ENCODE results near the gene PARD3B.

PARD3B gene

DNA sequence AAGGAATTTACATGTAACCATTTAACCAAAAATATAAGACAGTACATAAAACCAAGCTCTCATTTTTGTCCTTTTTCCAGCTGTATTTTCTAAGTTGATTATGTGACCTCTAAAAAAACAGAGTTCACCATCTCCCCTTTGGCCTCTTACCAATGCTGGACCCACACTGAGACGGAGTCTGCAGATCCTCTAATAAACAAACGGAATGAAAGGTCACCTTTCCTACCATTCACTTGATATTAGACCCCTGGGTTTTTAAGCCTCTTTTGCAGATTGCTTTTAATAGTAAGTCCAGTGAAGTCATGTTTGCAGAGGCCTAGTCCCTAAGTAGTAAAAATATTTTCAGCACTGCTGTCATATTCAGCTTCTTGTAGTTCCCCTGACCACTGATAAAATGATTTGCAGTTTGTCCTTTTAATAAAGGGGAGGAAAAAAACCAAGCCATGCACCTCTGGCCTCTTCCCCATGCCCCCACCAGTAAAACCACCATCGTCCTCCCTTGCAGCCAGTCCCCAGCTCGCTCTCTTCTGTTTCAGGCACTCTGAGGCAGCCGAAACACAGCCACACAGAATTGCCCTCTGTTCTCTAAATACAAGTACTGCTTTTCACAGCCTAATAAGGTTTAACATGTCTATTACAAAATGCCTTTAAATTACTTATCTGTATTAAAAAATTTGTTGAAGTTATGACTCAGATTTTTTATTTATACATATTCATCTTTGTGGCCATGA is 427.5 kb downstream of the PARD3B start:
- DNase-seq: peak; percentile 50

DNA sequence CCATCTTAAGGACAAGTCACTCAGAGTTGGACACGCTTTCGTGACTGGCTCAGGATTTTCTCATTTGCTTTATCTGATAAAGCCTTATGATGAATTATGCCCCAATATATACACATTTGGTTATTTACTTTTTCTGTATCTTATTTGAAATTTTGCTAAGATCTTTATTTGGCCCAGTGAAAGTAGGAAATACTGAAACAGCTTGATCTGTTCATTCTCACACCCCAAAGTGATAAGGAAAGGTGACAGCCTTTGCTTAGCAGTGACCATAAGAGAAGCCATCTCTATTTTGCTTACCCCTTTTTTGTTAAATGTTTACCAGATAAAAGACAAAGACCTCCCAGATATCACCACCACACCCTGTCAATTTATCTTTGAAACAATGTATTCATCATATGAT is 428.3 kb downstream of the PARD3B start:
- DNase-seq: no peak

DNA sequence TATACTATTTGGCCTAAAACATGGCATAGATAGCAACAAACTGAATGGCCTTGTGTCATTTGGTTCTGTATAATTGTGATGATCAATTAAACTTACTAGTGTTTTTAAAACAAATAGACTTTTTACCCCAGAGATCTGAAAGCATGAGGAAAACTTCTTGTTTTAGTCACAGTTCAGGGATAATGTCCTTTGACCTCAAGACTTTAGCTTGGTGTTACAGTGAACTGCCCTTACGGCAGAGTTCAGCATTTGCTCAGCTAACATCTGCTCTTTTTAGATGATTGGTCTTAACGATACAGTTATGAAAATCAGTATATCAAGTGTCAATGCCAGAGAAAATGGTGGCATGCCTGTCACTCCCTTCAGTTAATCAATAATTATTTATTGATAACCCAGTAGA is 429.2 kb downstream of the PARD3B start:
- DNase-seq: no peak

DNA sequence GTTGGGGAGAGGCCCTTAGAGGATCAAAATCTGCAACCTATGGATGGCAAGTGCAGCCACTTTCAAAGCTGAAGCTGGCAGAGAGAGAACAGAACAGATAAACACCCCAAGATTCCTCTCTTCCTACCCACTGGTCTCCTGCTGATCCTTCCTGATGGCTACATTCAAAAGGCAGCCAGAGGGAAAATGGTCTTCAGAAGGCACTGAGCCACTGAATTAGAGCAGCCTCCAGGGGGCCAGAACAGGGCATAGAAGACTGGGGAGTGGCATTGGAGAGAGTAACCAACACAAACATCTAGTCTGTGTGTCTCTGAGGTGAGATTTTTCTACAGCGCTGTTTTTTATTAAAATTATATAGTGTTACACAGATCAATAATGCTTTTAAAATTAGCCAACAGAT is 432.6 kb downstream of the PARD3B start:
- DNase-seq: no peak

DNA sequence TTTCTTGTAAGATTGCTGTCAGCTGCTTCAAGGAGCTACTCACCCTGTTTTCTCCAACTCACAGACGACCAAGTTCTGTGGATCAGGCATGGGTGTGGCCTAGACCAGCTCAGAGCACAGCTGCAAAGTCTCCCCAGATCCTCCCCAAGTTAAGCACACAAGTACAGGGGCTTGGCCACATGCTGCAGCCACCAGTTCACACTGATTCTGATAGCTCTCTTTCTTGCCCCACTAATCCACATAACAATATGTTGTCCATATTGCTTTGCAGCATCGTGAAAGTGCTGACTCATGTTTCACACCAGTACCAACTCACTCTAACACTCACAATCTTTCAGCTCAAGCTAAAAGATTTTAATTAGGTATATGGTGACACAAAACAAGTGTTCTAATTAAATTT is 437.0 kb downstream of the PARD3B start:
- peak; percentile 73 for DNase-seq

DNA sequence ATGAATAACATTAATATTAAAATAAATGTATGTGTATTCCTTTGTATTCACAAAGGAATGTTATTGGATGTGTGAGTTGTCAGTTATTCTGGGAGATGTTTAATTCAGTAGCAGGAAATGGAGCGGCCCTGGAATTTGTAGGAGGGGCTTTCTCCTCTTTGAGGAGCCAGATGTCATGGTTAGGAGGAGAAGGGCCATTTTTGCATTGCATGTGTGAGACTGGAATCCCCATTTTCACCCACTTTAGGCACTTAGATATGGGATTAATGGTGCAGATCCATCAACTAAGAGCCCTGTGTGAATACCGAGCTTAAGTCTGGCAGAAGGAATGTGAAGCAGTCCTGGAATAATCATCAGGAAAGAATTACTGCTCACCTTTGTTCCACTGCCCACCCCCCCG is 439.2 kb downstream of the PARD3B start:
- DNase-seq: no peak

DNA sequence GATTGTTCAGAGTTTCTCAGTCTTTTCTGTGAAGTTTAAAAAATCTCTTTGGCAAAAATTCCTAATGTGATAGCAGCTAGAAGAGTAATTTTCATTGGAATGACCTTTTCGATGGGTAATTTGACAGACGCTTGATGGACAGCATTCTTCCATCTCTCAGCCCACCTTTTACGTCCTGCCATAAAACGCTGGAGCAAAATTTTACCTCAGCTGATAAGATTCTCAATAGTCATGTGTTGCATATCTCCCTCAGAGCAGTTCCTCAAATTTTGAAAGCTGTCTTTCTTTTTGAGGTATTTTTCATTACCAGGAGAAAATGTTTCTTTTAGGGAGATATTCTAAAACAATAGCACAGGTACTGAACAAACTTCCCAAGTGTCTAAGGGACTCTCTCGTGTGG is 441.4 kb downstream of the PARD3B start:
- no peak for DNase-seq

DNA sequence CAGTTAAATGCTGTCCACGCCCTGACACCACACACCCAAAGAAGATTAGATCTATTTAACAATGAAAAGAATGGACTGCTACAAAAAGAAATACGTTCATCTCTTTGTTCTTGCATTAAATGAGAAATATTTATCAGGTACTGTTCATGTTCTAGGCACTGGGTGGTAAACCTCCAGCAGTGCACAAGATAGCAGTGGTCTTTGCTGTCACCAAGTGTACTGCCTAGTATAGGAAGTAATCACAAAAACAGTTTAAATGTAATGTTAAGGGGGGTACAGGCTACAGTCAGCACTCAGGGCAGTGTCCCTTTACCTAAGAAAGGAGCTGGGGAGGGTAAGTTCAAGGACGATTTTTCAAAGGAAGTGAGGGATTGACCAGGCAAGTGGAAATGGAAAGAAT is 443.6 kb downstream of the PARD3B start:
- no peak for DNase-seq

DNA sequence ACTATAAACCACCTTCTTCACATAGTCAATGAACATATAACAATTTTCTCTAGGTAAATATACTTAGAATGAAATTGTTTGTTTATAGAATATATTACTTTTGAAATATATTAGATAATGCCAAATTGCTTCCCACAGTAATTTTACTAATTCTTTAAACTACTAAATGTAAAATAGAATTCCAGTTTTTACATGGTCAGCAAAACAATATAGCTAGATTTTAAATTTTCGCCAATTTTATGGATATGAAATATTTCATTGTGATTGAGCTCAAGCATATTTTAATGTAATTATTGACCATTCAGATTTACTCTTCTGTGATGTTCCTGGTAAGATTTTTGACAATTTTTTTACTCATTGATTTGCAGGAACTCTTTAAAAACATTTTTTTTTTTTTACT is 444.6 kb downstream of the PARD3B start:
- no peak for DNase-seq

DNA sequence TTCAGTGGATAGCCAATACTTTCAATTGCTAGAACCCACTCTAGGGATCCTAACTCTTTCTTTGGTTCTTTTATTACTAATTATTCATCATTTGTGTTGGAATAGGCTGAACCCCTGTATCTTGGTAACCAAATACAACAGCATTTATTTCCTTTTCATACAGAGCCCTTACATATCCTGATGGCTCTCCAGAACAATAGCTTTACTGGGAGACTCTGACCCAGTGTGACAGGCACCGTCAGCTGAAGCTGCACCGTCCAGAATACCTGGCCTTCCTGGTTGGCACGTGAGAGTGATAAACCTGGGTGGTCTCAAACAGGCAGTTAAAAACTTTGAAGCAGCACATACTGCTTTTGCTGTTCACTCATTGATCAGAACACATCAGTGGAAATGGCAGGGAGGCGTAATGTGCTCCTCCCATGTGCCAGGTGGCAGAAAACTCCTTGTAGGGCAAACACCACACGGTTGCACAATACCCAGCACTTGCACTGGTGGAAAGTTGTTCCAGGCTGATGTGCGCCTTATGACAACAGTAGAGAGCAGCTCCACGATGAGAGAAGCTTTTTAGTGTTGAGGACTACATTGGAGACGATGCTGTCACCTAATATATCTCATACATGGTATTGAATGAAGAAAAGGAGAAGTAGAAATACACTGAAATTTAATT is 456.2 kb downstream of the PARD3B start:
- DNase-seq: no peak

DNA sequence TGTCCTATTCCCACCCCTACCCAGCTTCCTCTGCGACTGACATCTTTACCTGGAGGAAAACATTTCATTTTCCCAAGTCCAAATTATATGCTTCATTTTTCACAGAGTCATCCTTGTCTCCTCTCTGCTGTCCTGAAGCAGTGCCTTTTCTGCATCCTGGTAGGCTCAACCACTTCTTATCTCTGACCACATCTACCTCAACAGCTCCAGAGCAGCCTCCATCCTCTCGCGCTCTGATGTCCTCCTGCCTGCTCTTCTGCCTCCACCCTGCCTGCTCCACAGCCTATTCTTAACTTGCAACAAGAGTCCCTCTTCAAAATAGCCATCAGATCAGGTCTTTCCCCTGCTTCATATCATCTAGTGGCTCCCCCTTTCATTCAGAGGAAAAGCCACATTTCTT is 457.1 kb downstream of the PARD3B start:
- DNase-seq: no peak

DNA sequence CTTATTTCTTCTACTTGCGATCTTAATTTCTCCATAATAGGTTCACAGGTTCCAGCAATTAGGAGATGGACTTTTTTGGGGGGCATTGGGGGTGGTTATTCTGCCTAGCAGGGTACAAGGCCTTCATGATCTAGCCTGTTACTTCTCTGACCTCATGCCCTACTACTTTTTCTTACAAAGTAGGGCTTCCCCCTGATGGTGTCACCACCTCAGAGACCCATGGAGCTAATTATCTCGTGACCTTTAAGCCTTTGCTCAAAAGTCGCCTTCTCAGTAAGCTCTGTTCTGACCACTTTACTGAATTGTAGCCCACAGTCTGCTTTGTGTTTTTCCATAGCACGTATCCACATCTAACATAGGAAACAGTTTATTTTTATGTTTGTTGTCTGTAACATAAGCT is 458.0 kb downstream of the PARD3B start:
- no peak for DNase-seq

DNA sequence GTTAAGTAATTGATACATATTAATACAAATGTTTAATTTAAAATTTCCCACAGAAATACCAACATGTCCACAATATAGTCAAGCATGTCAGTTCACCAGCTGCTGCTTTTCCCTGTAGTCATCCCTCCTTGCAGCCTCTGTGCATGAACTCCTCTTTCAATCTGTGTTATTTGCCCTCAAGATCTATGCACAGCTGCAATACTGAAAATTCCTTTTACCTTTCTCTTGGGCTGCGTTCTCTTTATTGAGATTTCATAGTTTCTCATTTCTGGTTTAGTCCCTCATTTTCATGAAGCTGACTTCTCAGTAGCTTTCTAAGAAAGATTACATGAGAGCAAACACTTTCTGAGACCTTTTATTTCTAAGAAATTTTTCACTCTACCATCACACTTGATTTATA is 464.9 kb downstream of the PARD3B start:
- DNase-seq: no peak

DNA sequence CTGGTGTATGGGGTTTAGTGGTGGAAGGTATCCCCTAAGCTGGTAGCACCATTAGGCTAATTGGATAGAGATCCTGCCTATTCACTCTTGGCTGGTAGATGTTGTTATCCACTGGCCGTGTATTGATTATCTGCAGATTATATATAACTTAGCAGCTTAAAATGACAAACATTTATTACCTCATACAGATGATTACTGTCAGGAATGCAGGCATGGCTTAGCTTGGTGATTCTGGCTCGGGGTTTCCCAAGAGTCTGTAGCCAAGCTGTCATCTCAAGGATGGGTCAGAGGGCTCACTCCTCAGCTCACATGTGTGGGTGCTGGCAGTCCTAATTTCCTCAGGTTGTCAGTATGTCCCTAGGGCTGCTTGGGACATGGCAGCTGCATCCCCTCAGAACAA is 465.8 kb downstream of the PARD3B start:
- DNase-seq: no peak

DNA sequence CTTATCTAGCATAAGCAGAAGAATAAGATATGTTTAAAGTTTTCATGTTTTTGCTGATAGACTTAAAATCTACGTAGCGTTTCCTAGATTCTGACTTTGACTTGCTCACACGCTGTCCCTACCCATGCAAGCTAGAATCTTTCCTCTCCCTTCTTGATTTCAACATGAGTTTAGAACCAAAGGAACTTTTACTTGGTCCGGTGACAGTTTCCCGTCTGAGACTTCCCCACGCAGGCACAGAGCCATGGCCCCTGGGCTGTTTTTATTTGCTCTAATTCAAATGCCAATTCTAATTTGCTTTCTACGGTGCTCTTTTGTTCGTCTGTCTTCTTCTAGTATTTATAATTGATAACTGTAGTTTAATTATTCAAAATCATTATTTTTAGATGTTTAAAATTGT is 467.7 kb downstream of the PARD3B start:
- DNase-seq: no peak

DNA sequence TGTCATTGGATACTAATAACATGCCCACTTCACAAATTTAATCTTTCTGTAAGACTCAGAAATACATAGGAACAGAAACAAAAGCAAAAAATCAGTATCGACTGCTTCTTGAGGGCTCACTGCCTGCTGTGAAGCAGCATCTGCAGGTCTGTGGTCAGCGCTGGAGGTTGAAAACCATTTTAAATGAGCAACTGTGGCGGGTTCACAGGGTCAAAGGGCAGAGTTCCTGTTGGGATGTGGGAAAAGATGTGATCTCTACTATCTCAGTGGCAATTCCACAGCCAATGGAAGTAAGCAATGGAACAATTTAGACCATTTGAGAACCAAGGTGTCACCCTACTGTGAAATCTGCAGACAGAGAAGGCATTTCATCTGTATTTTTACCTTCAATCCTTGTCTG is 468.3 kb downstream of the PARD3B start:
- no peak for DNase-seq

DNA sequence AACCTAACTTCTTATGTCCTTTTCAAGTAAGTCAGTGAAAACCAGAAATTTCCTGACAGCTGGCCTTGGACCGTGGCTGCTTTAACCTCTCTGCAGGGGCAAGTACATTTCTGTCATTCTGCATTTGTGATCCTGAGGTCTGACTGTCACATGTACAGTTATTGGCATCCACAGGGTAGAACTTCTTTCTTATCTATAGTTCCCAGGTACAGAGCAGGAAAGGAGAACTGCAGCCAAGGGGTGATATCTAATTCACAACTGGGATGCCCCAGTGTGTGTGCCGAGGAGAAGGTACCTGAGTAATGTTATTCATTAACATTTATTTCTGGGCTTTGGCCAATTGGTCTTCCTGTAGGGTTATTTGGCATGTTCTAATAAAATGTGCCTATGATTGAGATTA is 468.9 kb downstream of the PARD3B start:
- no peak for DNase-seq

DNA sequence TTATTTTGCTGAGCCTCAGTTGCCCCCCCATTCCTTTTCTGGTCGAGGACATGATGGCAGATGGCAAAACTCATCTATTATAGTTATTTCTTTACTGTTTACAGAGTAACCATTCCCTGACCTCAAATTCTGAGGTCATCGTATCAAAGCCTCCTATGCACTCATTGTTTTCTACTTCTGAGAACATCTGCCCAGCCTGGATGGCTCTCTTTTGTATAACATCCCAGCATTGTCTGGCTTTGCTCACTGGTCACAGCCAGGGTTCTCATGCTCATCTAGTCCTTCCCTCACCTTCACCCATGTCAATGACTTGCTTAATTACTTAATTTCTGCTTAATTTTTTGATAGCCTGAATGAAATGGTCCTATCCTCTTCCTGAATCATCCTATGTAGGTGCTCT is 472.1 kb downstream of the PARD3B start:
- DNase-seq: peak; percentile 97

DNA sequence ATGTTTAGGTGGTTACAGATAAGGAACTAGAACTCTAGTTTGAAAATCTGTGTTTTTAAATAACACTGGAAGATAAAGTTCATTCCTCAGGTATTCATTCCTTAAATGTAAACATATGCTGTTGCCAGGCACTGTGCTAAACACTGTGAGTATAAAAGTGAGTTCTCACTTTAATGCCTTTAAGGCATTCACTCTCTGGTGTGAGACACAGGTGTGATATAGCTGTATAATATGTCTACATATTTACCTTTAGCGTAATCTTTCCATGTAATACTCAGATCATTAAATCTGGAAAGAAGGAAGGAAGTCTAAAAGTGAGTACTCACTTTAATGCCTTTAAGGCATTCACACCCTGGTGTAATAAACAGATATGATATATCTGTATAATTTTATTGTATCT is 472.6 kb downstream of the PARD3B start:
- no peak for DNase-seq

DNA sequence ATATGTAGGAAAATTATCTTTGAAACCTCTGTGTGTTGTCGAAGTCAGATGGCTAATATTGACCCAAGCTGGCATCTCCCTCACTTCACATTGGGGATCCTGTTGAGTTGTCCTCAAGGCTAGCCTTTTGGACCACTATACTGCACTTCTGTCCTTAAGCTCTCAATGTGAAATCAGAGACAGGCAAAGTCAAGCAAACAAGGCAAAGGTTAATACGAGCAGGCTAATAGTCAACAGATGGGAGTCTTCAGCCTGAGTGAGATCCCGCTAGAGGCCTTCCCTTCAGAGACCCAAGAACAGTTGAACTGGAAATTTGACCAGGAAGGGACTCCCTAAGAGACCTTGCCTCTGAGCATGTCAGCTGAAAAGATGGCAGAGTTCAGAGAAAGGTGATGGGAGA is 475.4 kb downstream of the PARD3B start:
- no peak for DNase-seq

DNA sequence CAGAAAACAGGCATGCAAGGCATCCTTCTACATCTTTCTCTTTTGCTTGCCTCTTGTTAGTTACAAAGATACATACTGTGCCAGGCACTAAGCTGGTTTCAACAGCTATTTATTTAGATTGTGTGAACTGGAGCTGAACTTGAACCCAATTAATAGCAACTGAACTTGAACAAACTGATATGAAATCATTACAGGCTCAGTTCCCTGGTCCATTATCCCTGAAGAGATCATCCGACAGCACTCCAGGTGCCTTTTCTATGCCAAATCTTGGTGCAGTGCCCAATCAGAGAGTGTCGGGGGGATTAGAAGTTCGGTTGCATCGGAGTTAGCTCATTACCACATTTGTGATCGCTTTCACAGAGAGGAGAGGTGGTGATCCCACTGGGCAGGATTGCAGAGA is 477.6 kb downstream of the PARD3B start:
- no peak for DNase-seq

DNA sequence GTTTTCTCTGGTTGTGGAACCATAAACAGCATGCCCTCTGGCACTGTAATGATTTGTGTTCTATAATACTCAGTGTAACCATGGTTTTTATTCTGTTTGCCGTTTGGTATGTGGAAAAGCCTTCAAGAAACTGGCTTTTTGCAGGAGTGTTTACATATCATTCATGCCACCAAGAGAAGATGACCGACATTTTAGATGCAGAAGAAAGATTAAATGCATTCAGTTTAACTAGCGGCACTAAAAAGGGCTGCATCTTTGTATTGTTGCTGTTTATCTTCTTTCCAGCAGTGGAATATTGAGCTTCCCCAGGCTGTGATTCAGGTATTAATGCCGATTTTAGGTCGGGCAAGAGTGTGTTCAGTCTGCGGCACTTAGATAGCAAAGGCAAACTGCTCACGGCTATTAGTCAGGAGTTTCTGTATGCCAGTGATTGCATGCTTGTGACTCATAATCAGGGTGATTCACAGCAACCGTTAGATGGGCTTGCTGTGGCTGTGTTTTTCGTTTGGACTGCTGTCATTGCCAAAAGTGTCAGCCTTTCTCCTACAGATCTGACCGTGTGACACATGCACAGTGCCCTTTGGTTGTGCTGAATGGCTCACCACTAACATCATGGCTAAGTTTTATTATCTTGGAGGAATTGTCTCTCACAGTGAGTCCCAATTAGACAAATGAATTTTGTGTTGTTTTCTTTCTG is 479.7 kb downstream of the PARD3B start:
- peak; percentile 69 for DNase-seq

DNA sequence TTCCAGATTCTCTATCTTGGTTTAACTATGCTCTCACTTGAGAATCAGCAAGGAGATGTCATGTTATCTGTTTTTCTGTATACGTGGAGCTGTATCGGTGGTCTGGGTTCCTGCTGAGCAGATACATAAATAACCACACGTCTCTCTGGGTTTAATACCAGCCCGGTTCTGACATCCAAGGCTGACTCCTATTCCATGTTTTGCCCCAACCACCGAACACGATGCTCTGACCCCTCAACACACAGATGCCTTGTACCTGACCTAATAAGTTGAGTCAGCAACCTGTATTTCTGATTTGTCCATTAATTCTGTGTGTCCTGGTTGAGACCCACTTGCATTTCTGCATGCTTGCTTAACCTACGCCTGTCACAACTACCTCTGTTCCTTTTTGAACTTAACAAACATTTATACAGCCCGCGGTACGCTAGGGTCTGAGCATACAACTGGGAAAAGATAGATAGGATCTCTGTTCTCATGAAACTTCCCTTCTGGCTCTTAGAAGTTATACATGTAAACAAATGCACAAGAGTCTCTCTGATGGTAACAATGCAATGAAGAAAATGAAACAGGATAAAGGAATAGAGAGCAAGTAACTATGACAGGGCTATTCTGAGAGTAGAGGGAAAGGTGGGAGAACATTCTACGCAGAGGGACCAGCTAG is 480.4 kb downstream of the PARD3B start:
- no peak for DNase-seq

DNA sequence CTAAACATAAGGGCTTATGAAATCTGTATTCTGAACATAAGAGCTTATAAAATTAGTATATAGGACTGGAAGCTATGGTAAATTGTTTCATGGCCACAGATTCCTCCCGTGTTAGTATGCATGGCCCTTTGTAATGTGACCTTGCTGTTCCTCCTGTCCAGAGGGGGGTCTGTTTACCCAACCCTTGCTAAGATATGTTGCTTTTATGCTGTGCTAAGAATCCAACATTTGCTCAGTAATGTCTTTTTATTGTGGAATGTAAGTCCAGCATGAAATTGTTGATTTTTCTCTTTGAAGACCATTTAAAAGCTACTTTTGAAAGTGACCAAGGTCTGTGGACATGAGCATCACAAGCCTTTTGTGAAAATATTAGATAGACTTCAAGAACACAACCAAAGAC is 485.4 kb downstream of the PARD3B start:
- DNase-seq: no peak
